Renal pelvis (tissue), 12 donors: Measurements from ENCODE around the gene SND1. TPM values are rescaled to one million over a fixed set of nuclear protein-coding genes. Genes with fewer than 3 reads are reported as not detected.

Experiments used
- DNase-seq: peaks from one replicate; pipeline ENCODE4 v3.0.0-alpha.2; 2013
- long read RNA-seq, 16 experiments: transcript quantifications; one replicate each; lab custom pipeline, GENCODE V29; 2026
- polyA plus RNA-seq, 3 donors: library from polyadenylated mRNA; unstranded; fragments of 120-200 nt; gene quantifications; one replicate each; pipeline ENCODE4 v1.2.1, GENCODE V29; 2013; ENCODE audit not compliant: insufficient read length in 3 of 3

The SND1 gene
- 100 to 1,000 TPM; 135 to 142 (median 137) TPM for polyA plus RNA-seq
- long read RNA-seq, donor 1, transcript SND1-201 (24 exons, 3,476 nt) = major isoform, 32 of 74 reads
- long read RNA-seq, donor 1, partial matches to known transcripts = 41 of 74 reads
- long read RNA-seq, donor 1, other reads (novel, unspliced or antisense) = 0 of 74 reads
- long read RNA-seq, donor 2, transcript SND1-201 (24 exons, 3,476 nt) = major isoform, 17 of 85 reads
- long read RNA-seq, donor 2, partial matches to known transcripts = 64 of 85 reads
- long read RNA-seq, donor 2, other reads (novel, unspliced or antisense) = 0 of 85 reads
- long read RNA-seq, donor 3, transcript SND1-201 (24 exons, 3,476 nt) = major isoform, 19 of 54 reads
- long read RNA-seq, donor 3, transcript SND1-203 (2 exons, 793 nt) = minor isoform, 7 of 54 reads
- long read RNA-seq, donor 3, partial matches to known transcripts = 27 of 54 reads
- long read RNA-seq, donor 3, other reads (novel, unspliced or antisense) = 0 of 54 reads
- long read RNA-seq, donor 4, transcript SND1-201 (24 exons, 3,476 nt) = major isoform, 13 of 52 reads
- long read RNA-seq, donor 4, partial matches to known transcripts = 36 of 52 reads
- long read RNA-seq, donor 4, other reads (novel, unspliced or antisense) = 0 of 52 reads
- long read RNA-seq, donor 5, transcript SND1-201 (24 exons, 3,476 nt) = major isoform, 10 of 30 reads
- long read RNA-seq, donor 5, partial matches to known transcripts = 15 of 30 reads
- long read RNA-seq, donor 5, other reads (novel, unspliced or antisense) = 0 of 30 reads
- long read RNA-seq, donor 6, transcript SND1-201 (24 exons, 3,476 nt) = major isoform, 22 of 83 reads
- long read RNA-seq, donor 6, partial matches to known transcripts = 55 of 83 reads
- long read RNA-seq, donor 6, other reads (novel, unspliced or antisense) = 0 of 83 reads
- long read RNA-seq, donor 7, transcript SND1-201 (24 exons, 3,476 nt) = major isoform, 18 of 69 reads
- long read RNA-seq, donor 7, transcript SND1-203 (2 exons, 793 nt) = minor isoform, 8 of 69 reads
- long read RNA-seq, donor 7, partial matches to known transcripts = 33 of 69 reads
- long read RNA-seq, donor 7, other reads (novel, unspliced or antisense) = 8 of 69 reads
- long read RNA-seq, donor 8, transcript SND1-201 (24 exons, 3,476 nt) = major isoform, 5 of 33 reads
- long read RNA-seq, donor 8, partial matches to known transcripts = 24 of 33 reads
- long read RNA-seq, donor 8, other reads (novel, unspliced or antisense) = 0 of 33 reads
- long read RNA-seq, donor 9, transcript SND1-201 (24 exons, 3,476 nt) = major isoform, 15 of 84 reads
- long read RNA-seq, donor 9, partial matches to known transcripts = 64 of 84 reads
- long read RNA-seq, donor 9, other reads (novel, unspliced or antisense) = 0 of 84 reads
- long read RNA-seq, donor 10, transcript SND1-201 (24 exons, 3,476 nt) = major isoform, 7 of 67 reads
- long read RNA-seq, donor 10, transcript SND1-203 (2 exons, 793 nt) = minor isoform, 6 of 67 reads
- long read RNA-seq, donor 10, partial matches to known transcripts = 49 of 67 reads
- long read RNA-seq, donor 10, other reads (novel, unspliced or antisense) = 0 of 67 reads
- long read RNA-seq, donor 11, transcript SND1-201 (24 exons, 3,476 nt) = major isoform, 15 of 59 reads
- long read RNA-seq, donor 11, partial matches to known transcripts = 42 of 59 reads
- long read RNA-seq, donor 11, other reads (novel, unspliced or antisense) = 0 of 59 reads
- long read RNA-seq, donor 12, transcript SND1-201 (24 exons, 3,476 nt) = major isoform, 26 of 105 reads
- long read RNA-seq, donor 12, partial matches to known transcripts = 75 of 105 reads
- long read RNA-seq, donor 12, other reads (novel, unspliced or antisense) = 0 of 105 reads
- long read RNA-seq, donor 13, transcript SND1-201 (24 exons, 3,476 nt) = major isoform, 5 of 18 reads
- long read RNA-seq, donor 13, partial matches to known transcripts = 11 of 18 reads
- long read RNA-seq, donor 13, other reads (novel, unspliced or antisense) = 0 of 18 reads
- long read RNA-seq, donor 14, transcript SND1-203 (2 exons, 793 nt) = minor isoform, 11 of 192 reads
- long read RNA-seq, donor 14, transcript SND1-201 (24 exons, 3,476 nt) = major isoform, 25 of 192 reads
- long read RNA-seq, donor 14, transcript SND1-214 (4 exons, 1,447 nt) = minor isoform, 5 of 192 reads
- long read RNA-seq, donor 14, partial matches to known transcripts = 150 of 192 reads
- long read RNA-seq, donor 14, other reads (novel, unspliced or antisense) = 0 of 192 reads
- long read RNA-seq, donor 15, transcript SND1-201 (24 exons, 3,476 nt) = major isoform, 25 of 91 reads
- long read RNA-seq, donor 15, partial matches to known transcripts = 63 of 91 reads
- long read RNA-seq, donor 15, other reads (novel, unspliced or antisense) = 0 of 91 reads
- long read RNA-seq, donor 16, transcript SND1-201 (24 exons, 3,476 nt) = major isoform, 17 of 84 reads
- long read RNA-seq, donor 16, transcript SND1-203 (2 exons, 793 nt) = minor isoform, 10 of 84 reads
- long read RNA-seq, donor 16, partial matches to known transcripts = 53 of 84 reads
- long read RNA-seq, donor 16, other reads (novel, unspliced or antisense) = 0 of 84 reads

DNA sequence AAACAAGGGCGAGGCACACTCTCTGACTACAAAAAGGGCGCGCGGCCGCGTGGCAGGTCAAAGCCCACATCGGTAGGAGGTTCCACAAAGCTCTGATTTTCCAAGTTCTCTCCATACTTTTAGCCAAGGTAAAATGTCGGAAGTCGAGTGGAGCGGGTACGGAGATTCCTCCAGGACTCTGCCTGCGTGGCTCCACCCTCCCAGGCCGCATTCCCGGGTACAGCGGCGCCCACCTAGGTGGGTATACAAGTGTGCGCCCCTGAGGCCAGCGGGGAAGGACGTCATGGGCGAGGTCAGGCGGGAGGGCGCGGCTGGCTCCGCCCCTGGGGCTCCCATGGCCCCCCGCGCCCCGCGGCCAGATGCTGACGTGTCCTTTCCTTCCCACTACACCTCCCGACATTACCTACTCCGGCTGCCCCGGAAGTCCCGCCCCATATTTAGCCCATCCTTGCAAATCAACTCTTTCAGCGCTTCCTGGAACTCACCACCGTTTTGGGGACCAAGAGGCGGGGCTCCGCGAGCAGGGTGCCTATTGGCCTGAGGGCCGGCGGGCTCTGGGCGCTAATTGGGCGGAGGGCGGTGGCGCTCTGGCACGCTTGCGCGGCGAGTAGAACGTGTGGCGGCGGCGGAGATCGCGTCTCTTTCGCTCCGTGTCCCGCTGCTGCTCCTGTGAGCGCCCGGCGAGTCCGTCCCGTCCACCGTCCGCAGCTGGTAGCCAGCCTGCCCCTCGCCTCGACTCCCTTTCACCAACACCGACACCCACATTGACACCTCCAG lies at the start of gene SND1:
Gene SND1 (plus strand): TSS at position 639 of the 777 bp plus-strand sequence. CDS start 180 bp downstream, outside the sequence.
- DNase-seq = peak; percentile 99

DNA sequence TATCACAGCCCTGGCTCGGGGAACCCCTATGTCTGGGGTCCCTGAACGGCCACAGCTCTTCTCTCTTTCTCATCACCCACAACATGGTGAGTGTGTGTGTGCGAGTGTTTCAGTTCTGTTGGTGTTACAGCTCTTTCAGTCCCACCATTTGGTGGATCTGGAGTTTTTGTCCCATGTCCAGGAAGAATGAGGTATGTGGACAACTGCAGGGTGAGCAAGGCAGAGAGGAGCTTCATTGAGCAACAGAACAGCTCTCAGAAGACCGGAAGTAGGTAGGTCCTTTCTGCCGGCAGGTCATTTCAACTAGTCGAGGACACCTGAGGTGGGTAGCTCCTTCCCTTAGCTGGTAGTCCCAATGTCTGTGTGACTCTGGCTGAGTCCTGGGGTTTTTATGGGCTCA lies 43.5 kb upstream of the SND1 start:
- no peak for DNase-seq

DNA sequence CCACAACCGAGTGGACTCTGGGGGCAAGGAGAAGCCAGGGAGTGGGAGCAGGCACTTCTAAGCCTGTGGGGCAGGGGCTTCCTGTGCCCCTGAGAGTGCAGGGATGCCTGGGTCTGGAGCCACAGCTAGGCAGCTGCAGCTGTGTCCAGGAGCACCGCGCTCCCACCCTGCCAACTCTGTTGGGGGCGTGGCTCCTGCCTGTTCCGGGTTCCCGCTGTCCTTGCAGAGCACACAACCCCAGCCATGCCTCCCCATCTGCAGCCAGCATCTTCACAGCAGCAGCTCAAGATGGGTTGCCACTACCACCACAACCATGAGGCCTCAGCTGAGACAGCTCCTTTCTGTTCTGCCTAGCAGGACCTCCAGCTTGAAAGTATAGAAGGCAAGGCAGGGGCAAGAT lies 42.7 kb upstream of the SND1 start:
- DNase-seq = no peak

DNA sequence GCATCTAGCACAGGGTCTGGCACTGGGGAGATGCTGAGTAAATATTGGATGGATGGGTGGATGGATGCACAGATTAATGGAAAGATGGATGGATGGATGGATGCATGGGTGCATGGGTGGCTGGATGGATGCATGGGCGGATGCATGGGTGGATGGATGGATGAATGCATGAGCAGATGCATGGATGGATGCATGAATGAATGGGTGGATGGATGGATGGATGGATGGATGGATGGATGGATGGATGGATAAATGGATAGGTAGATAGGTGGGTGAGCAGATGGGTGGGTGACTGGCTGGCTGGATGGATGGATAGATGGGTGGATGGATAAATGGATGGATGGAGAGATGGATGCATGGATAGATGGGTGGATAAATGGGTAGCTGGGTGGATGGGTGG lies 39.7 kb upstream of the SND1 start:
- DNase-seq = no peak

DNA sequence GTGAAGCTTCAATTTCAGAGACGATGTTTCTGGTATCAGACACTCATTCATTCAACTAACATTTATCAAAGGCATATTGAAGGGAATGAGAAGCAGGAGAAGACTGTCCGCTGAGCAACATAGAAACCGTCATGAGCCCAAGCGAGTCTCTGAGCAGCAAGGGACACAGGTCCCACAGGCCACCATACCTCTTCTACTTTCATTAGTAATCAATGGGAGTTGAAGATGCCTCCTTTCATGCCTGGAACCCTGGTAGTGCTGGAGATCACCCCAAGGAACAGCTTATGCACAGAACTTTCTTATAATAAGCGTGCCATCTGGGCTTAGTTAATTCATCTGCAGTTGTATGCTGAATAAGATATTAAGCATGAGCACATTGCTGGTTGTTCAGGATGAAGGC lies 35.3 kb upstream of the SND1 start:
- no peak for DNase-seq

DNA sequence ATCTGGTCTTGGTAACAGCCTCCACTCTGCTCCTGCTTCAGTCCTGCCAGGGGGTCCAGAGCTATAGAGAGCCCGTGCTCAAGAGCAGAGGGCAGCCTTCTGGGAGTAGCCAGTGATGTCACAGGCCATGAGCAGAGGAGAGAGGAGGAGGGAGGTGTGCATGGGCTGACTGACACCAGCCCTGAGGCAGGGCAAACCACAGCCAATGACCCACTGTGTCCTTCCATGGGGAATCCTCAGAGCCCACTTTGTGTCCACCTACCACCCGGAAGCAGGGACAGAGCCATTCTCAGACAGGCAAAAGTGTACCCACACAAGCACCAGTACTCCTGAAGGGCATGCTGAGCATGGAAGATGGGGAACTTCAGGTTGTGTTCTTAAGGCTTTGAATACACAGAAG lies 34.0 kb upstream of the SND1 start, which contains the start of gene PAX4:
Gene PAX4 (minus strand): TSS at position 101 of the 400 bp plus-strand sequence. CDS start 2,214 bp downstream, outside the sequence.
- no peak for DNase-seq

DNA sequence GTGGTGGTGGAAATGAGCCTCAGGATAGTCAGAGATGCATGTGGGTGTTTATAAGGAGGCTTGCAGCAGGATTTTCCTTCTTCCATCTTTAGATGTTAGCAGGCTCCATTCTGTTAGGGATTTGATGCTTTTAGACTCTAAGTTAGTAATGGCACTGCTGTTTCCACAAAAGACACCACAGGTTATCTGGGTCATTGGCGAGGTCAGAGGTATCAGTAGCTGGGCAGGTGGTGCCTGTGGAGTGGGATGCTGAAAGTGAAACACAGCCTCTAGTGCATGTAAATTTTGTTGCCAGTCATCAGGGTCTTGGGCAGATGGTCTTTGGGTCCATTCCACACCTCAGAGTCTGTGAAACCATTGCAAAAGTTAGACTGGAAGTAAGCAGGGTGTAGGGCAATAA lies 33.2 kb upstream of the SND1 start:
- no peak for DNase-seq

DNA sequence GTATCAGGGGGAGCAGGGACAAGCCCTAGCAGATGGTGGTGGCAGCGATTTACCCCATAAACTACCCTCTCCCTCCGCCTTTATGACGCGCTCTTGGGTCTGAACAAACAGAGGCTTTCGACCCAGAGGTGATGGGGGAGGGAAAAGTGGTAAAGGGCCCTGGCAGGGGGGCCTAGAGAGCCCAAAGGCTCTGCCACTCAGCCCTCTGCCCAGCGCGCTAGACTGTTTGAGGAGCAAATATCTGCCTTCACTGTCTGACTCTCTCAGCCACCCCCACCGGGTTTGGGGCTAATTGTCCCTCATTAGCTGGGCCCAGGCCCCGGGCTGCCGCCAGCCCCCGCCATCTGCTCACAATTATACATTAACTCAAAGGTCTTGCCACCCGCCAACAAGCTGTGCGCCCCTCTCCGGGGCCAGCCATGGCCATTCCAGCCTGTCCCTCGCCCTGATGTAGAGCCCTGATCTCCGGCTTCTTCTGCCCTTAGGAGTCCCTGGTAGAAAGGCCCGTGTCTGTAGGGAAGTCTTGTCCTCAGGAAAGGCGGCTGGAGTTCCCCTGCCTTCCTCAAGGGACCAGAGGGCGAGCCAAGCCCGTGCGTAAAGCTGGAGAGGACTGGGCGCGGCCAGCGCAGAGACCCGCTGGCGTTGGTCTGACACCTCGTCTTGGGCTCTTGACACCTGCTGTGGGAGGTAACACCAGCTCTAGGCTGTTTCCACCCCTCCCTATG lies 32.2 kb upstream of the SND1 start:
- no peak for DNase-seq

DNA sequence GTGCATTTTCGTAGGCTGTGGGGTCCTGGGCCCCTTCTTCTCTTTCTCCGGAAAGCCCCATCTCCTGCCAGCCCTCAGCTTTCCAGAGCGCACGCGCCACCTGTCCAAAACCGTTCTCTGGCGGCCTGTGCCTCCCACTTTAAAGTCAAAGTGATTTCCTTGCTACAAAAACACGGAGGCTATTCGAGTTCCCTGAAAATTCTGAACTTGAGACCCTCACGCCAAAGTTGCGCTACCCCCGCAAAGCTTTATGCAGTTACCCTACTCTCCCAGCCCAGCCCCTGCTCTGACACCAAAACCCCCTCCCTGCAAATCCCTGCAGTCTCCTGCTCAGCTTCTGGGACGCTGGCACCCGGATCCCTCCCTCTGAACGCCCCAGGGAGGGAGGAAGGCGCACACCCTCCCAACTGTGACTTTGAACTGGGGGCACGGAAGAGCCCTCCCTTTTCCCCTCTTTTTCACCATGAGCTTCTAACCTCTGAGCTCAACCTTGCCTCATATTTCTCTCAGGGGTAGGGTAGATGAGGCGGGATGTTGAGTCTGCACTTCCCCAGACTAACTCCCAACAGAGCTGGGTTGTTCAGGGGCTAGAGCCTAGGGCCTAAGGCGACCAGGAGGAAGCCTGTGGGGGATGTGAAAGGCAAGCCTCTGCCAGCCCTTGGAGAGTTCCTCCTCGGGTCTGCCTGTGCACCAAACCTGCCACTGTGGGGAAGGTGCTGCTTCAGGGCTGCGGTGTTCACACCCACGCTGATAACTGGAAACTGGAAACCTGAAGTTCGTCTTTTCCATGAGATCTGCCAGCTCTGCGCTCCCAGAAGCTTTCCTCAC lies 31.4 kb upstream of the SND1 start:
- DNase-seq = no peak

DNA sequence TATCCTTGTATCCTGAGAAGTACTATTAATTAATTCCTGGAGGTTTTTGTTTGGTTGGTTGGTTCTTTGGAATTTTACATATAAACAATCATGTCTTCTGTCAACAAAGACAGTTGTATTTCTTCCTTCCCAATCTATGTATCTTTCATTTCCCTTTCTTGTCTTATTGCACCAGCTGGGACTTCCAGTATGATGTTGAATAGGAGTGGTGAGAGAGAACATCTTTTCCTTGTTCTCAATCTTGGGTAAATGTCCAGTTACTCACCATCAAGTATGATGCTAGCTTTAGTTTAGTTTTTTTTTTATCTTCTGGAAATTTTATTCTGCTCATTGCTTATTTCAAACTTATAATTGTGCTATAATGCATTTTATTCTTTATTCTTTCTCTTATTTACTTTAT lies 26.7 kb upstream of the SND1 start:
- no peak for DNase-seq

DNA sequence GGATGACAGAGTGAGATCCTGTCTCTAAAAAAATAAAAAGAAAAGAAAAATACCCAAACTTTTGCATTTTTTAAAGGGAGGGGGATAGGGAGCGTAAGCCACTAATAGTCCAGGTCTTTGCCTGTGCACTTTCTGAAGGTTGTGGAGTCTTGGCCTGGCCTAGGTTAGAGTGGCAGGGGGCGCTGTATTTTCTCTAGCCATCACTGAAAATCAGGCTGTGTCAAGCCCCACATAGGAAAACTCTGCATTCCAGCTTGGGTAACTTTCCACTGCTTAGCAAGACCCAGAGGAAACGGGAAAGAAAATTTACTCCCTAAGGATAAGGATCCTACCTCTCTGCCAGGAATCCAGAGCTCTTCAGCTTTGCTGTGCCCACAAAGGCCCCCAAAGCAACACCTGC lies 23.5 kb upstream of the SND1 start:
- no peak for DNase-seq

DNA sequence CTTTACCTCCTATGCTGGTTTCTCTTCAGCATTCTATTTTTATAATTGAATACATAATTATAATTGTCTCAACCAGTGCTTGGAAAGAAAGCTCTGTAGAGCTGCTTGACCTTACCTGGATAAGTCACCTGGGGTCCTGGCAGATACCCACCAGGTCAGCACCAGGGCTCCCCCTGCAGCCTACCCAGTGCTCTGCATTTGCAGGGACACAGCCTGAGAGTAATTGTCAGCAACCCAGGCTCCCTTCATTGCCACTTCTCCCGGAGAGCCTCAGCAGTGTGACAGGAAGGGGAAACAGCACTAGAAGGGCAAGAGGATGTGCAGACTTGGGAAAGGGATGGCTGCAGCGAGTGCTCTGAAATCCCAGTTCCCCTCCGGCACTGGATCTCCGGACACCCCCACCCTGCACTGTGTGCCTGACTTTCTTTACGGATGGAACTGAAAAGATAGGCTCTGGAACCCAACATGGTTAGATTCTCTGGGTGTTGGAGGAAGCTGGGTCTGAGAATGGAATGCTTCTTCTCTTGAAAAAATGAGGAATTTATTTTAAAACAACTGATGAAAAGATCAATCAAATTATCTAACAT lies 22.6 kb upstream of the SND1 start:
- no peak for DNase-seq

DNA sequence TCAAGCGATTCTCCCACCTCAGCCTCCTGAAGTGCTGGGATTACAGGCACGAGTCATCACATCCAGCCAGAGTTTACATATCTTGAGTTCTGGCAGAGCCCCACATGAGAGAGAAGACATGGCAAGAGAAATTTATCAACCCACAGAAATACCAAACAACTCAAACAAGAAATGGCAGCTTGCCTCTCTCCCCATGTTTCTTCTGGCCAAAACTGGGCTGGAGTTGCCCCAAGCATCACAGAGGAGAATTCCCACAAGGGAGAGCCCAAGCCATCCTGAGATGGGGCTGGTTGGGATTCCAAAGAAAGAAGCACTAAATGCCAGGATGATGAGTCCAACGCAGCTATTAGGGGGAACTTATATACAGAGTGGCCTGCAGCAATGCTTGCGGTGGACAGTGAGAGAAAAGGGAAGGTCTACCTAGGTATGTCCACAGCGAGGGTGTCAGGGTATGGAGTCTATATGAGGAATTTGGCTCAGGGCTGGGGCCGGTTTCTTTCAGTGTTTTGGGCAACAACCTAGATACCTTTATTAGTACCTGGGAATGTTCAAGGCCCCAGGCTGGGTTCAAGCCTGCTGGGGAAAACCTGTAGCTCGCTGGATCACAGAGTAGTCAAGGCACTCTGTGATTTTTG lies 19.6 kb upstream of the SND1 start:
- no peak for DNase-seq

DNA sequence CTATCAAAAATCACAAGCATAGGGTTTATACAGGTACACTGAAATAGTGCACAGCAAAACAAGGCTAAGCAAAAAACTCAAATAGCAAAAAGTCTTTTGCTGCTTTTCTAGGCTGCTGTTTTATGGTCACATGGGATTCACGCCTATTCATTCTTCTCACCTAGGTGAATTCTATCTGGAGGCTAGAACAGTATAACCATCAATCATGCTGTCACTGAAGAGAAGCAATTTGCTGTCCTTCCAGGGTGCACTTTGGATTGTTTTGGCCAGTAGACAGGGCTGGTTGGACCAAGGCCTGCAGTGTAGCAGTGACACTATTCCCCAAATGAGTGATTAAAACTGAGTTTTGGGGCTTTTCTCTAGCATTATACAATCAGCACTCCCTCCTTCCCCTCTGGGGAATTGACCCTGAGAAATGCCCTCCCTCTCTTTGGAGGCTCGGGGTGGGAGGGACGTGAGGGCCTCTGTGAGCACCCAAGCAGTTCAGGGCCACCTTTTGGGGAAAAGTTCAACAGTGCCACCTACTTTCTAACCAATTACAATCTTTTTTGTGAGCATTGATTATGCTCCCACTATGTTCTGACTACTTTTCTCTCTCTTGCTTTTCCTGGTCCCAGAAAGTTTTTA lies 16.2 kb upstream of the SND1 start:
- no peak for DNase-seq

DNA sequence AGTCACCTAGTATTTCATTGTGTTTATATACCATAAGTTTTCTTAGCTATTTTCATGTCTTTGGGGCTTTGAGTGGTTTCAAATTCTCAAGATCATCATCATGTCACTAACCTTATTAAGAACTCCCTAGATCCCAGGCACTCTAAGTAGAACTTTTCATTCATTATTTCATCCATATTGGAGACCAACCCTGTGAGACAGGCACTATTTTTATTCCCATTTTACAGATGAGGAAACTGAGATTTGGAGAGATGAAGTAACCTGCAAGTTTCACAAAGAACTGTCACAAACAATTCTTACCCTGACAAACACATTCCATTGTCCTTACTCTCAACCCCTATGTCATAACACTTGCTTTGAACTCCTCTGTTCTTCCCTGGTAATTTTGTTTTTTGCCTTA lies 13.8 kb upstream of the SND1 start:
- no peak for DNase-seq
